C4-2B (cell line): ENCODE measurements around the gene ZNF578.

Source experiments
- ZFX ChIP-seq: fragments of 450-650 bp; IDR thresholded peaks from 2 replicates; pipeline ENCODE4 v1.6.1; 2017
- TF ChIP-seq, protein P1 (sequence below): fragments of 450-650 bp; conservative IDR thresholded peaks from 2 replicates; pipeline ENCODE4 v1.5.1; 2017; ENCODE audit warnings: mild to moderate bottlenecking

DNA sequence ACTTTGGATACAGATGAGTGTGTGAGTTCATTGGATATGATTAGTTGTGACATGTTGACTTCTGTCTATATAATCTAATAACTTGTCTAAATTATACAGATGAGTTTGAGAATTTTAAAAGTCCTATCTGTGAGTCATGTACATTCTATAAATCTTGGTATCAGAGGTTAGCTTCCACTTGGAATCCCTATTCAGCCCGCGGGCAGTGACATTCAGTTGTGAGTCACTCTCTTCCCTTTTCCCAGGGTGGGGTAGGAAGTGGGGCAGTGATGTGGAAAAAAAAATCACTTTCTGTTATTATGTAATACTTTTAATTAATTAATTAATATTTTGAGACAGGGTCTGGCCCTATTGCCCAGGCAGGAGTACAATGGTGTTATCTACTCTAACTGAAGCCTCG, 41.2 kb downstream of the ZNF578 start:
- TF ChIP-seq, protein P1, sequence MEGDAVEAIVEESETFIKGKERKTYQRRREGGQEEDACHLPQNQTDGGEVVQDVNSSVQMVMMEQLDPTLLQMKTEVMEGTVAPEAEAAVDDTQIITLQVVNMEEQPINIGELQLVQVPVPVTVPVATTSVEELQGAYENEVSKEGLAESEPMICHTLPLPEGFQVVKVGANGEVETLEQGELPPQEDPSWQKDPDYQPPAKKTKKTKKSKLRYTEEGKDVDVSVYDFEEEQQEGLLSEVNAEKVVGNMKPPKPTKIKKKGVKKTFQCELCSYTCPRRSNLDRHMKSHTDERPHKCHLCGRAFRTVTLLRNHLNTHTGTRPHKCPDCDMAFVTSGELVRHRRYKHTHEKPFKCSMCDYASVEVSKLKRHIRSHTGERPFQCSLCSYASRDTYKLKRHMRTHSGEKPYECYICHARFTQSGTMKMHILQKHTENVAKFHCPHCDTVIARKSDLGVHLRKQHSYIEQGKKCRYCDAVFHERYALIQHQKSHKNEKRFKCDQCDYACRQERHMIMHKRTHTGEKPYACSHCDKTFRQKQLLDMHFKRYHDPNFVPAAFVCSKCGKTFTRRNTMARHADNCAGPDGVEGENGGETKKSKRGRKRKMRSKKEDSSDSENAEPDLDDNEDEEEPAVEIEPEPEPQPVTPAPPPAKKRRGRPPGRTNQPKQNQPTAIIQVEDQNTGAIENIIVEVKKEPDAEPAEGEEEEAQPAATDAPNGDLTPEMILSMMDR: no peak
- TF ChIP-seq ZFX: no peak
